Fibroblast of lung (primary cell): ENCODE data around the gene BTBD2.

Experiments used
- EZH2 ChIP-seq: IDR thresholded peaks from 2 replicates; pipeline ENCODE4 v1.5.1; 2012; ENCODE audit warnings: low read length, control low read depth, mild to moderate bottlenecking; ENCODE audit errors: missing control alignments
- TF ChIP-seq, protein P1 (sequence below), 2 donors: IDR thresholded peaks in 1 of 2; conservative IDR thresholded peaks in 1 of 2; 1 replicate in 1 of 2; 2 replicates in 1 of 2; pipeline ENCODE4 v1.5.1; 2011 to 2012; ENCODE audit warnings: low read length in 2 of 2, control low read depth in 1 of 2, inconsistent platforms in 1 of 2, low read depth in 1 of 2, mild to moderate bottlenecking in 1 of 2

DNA sequence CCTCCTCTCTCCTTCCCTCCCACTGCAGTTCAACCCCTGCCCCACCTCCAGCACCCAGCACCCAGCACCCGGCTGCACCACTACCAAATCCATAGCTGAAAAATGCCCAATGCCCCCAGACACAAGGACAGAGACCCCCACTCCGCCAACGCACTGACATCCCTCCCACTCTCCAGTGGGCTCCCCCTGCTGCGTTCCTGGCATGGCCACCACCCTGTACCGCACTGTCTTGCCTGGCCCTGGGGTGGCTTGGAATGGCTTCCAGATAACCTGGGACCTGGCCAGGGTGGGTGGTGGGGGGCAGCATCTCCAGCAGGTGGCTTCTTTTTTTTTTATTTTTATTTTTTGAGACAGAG lies 41.3 kb upstream of the BTBD2 start:
- TF ChIP-seq, protein P1, sequence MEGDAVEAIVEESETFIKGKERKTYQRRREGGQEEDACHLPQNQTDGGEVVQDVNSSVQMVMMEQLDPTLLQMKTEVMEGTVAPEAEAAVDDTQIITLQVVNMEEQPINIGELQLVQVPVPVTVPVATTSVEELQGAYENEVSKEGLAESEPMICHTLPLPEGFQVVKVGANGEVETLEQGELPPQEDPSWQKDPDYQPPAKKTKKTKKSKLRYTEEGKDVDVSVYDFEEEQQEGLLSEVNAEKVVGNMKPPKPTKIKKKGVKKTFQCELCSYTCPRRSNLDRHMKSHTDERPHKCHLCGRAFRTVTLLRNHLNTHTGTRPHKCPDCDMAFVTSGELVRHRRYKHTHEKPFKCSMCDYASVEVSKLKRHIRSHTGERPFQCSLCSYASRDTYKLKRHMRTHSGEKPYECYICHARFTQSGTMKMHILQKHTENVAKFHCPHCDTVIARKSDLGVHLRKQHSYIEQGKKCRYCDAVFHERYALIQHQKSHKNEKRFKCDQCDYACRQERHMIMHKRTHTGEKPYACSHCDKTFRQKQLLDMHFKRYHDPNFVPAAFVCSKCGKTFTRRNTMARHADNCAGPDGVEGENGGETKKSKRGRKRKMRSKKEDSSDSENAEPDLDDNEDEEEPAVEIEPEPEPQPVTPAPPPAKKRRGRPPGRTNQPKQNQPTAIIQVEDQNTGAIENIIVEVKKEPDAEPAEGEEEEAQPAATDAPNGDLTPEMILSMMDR (conservative IDR thresholded peaks at IDR 0.05 in 1 of 2, IDR thresholded peaks at IDR 0.05 in 1 of 2; ENCODE audit: low read depth in 1 of 2, low read length in 2 of 2) = no peak
- no peak for TF ChIP-seq EZH2
